SH-SY5Y (cell line): ENCODE results near the gene TRIO.

ENCODE experiments used
- GATA2 ChIP-seq: IDR thresholded peaks from 2 replicates; pipeline ENCODE4 v1.6.1; 2011; ENCODE audit warnings: mild to moderate bottlenecking, low read depth, low read length
- GATA3 ChIP-seq: IDR thresholded peaks from 2 replicates; pipeline ENCODE4 v1.6.1; 2011; ENCODE audit warnings: low read depth, mild to moderate bottlenecking, low read length, moderate library complexity

- TF ChIP-seq GATA3: no peak
- TF ChIP-seq GATA2: no peak
Measured at GRCh38 chr5:14229181-14229580, 86.0 kb downstream of the TRIO start.
